ENCODE data around the gene ARSJ.

The ARSJ gene

DNA sequence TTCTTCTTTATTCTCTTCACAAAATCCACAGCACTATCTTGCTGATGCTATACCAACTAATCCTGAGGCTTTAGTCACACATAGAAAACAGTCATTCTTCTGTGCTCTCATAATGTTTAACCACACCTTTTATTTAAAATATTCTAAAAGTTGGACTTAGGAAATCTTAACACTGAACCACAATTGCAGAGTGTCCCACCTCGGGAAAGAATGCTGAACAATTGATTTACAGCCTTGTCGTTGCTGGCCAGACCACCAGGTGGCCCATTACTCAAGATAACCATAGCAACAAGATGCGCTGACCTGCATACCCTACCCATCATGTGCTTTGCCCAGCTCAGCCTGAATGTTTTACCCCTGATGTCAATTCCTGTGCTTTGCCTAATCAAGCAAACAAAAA, 100.8 kb downstream of the ARSJ start:
- Histone ChIP-seq H2AFZ (ENCODE audit: low read length) (no peak overlapping the region), H3K27ac (ENCODE audit: low read length) (no peak overlapping the region), H3K9ac (ENCODE audit: low read length) (no peak overlapping the region), H4K20me1 (ENCODE audit: insufficient read depth, low read length) (no peaks in the 10 kb centered on the region), H3K4me1 (ENCODE audit: low read length) (peaks cover 44% of the 10 kb centered on the region), H3F3A (ENCODE audit: insufficient read depth, low read length) (peaks cover 5% of the 10 kb centered on the region; the same call in 1 of the 2 replicates), H3K9me3 (replicated peaks; ENCODE audit: insufficient read depth, low read length) (no peaks in the 10 kb centered on the region), H3K4me3 (ENCODE audit: low read length) (no peak overlapping the region), H3K9me2 (replicated peaks; ENCODE audit: insufficient read depth, low read length) (no peaks in the 10 kb centered on the region), H3K4me2 (ENCODE audit: low read depth, low read length) (no peak overlapping the region), H3K27me3 (replicated peaks; ENCODE audit: insufficient read depth, low read length) (no peaks in the 10 kb centered on the region), H3K79me2 (ENCODE audit: low read length) (no peaks in the 10 kb centered on the region), H3K36me3 (replicated peaks; ENCODE audit: insufficient read depth, low read length) (no peaks in the 10 kb centered on the region)
- DNase-seq, result no peak
- TF ChIP-seq EZH2 (optimal IDR thresholded peaks at IDR 0.05; ENCODE audit: low read depth, low read length) (no peak), EZH2phosphoT487 (IDR thresholded peaks at IDR 0.05; ENCODE audit: low read length) (no peak)
- TF ChIP-seq, protein P1, sequence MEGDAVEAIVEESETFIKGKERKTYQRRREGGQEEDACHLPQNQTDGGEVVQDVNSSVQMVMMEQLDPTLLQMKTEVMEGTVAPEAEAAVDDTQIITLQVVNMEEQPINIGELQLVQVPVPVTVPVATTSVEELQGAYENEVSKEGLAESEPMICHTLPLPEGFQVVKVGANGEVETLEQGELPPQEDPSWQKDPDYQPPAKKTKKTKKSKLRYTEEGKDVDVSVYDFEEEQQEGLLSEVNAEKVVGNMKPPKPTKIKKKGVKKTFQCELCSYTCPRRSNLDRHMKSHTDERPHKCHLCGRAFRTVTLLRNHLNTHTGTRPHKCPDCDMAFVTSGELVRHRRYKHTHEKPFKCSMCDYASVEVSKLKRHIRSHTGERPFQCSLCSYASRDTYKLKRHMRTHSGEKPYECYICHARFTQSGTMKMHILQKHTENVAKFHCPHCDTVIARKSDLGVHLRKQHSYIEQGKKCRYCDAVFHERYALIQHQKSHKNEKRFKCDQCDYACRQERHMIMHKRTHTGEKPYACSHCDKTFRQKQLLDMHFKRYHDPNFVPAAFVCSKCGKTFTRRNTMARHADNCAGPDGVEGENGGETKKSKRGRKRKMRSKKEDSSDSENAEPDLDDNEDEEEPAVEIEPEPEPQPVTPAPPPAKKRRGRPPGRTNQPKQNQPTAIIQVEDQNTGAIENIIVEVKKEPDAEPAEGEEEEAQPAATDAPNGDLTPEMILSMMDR (IDR thresholded peaks at IDR 0.05; ENCODE audit: low read length), result peak; percentile 11

DNA sequence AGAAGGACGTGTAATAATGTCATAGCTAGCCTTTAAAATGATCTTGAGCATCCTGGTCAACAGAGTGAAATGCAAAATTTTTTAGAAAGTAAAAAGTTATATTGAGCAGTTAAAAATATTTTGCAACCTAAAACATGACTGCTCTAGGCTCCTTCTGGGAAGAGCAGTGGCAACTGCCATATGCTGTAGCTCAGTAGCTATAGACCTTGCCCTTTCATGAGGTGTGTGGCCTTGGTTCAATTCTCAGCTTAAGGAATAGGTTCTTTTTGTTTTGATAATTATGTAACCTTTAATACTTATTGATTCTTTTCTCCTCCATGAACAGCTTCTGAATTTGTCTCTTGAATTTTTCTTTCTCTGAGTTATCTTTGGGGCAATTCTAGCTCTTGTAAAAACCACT, 105.0 kb downstream of the ARSJ start:
- TF ChIP-seq, protein P1 (IDR thresholded peaks at IDR 0.05; ENCODE audit: low read length), result no peak
- TF ChIP-seq EZH2 (optimal IDR thresholded peaks at IDR 0.05; ENCODE audit: low read depth, low read length) (no peak), EZH2phosphoT487 (IDR thresholded peaks at IDR 0.05; ENCODE audit: low read length) (no peak)
- Histone ChIP-seq H3K27ac (ENCODE audit: low read length) (no peak overlapping the region), H2AFZ (ENCODE audit: low read length) (no peak overlapping the region), H3K9ac (ENCODE audit: low read length) (no peak overlapping the region), H3K36me3 (replicated peaks; ENCODE audit: insufficient read depth, low read length) (no peaks in the 10 kb centered on the region), H3K9me2 (replicated peaks; ENCODE audit: insufficient read depth, low read length) (no peaks in the 10 kb centered on the region), H3F3A (ENCODE audit: insufficient read depth, low read length) (peaks cover 5% of the 10 kb centered on the region; the same call in 1 of the 2 replicates), H3K27me3 (replicated peaks; ENCODE audit: insufficient read depth, low read length) (no peaks in the 10 kb centered on the region), H4K20me1 (ENCODE audit: insufficient read depth, low read length) (no peaks in the 10 kb centered on the region), H3K9me3 (replicated peaks; ENCODE audit: insufficient read depth, low read length) (no peaks in the 10 kb centered on the region), H3K4me1 (ENCODE audit: low read length) (peaks cover 38% of the 10 kb centered on the region), H3K4me2 (ENCODE audit: low read depth, low read length) (peak overlapping the region; percentile 25), H3K4me3 (ENCODE audit: low read length) (no peak overlapping the region), H3K79me2 (ENCODE audit: low read length) (no peaks in the 10 kb centered on the region)
- DNase-seq, result no peak

DNA sequence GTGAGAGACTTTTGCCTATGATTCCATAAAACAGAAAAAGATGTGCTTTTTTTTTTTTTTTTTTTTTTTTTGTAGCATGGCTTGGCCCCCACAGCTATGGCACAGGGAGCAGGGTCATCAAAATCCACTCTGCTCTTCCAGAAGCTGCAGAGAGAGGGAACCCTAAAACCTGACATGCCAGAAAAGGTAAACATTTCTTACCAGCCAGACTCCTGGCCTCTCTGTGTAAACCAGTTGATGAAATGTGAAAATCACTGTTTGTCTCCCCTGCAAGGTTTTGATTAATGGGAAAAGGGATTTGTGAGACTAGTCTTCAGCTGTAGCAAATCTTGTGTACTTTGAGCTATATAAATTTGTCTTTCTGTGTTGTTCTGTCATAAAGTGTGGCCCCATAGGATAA, 105.9 kb downstream of the ARSJ start:
- Histone ChIP-seq H3K27ac (ENCODE audit: low read length) (no peak overlapping the region), H3K9me3 (replicated peaks; ENCODE audit: insufficient read depth, low read length) (no peaks in the 10 kb centered on the region), H3K36me3 (replicated peaks; ENCODE audit: insufficient read depth, low read length) (no peaks in the 10 kb centered on the region), H3K4me2 (ENCODE audit: low read depth, low read length) (no peak overlapping the region), H4K20me1 (ENCODE audit: insufficient read depth, low read length) (no peaks in the 10 kb centered on the region), H3K27me3 (replicated peaks; ENCODE audit: insufficient read depth, low read length) (no peaks in the 10 kb centered on the region), H2AFZ (ENCODE audit: low read length) (no peak overlapping the region), H3K9me2 (replicated peaks; ENCODE audit: insufficient read depth, low read length) (no peaks in the 10 kb centered on the region), H3F3A (ENCODE audit: insufficient read depth, low read length) (peaks cover 5% of the 10 kb centered on the region; the same call in 1 of the 2 replicates), H3K9ac (ENCODE audit: low read length) (no peak overlapping the region), H3K79me2 (ENCODE audit: low read length) (no peaks in the 10 kb centered on the region), H3K4me1 (ENCODE audit: low read length) (peaks cover 38% of the 10 kb centered on the region), H3K4me3 (ENCODE audit: low read length) (no peak overlapping the region)
- TF ChIP-seq EZH2 (optimal IDR thresholded peaks at IDR 0.05; ENCODE audit: low read depth, low read length) (no peak), EZH2phosphoT487 (IDR thresholded peaks at IDR 0.05; ENCODE audit: low read length) (no peak)
- TF ChIP-seq, protein P1 (IDR thresholded peaks at IDR 0.05; ENCODE audit: low read length), result no peak
- DNase-seq, result no peak
